GM19025 (cell line): Measurements from ENCODE around the gene SMPD3.

Experiments used
- ATAC-seq: cut with Tn5 transposase; IDR thresholded peaks from one replicate; pipeline ENCODE4 v1.9.1; 2021; ENCODE audit warnings: mild to moderate bottlenecking, low read depth, moderate library complexity; ENCODE audit not compliant: unreplicated experiment

SMPD3 gene

GRCh38 chr16:68444056-68444657 lies 4.2 kb downstream of the SMPD3 start:
- no peak for ATAC-seq

GRCh38 chr16:68436581-68436980 lies 11.7 kb downstream of the SMPD3 start:
- ATAC-seq, result no peak

GRCh38 chr16:68434624-68435210 lies 13.6 kb downstream of the SMPD3 start:
- no peak for ATAC-seq

GRCh38 chr16:68433316-68433715 lies 15.0 kb downstream of the SMPD3 start:
- no peak for ATAC-seq

- no peak for ATAC-seq
These were observed 15.6 kb downstream of the SMPD3 start for GRCh38 chr16:68432701-68433100.

- ATAC-seq, result no peak
These were observed 19.0 kb downstream of the SMPD3 start for GRCh38 chr16:68429076-68429854.

- no peak for ATAC-seq
These were observed 20.5 kb downstream of the SMPD3 start for GRCh38 chr16:68427649-68428303.

- no peak for ATAC-seq
These were observed 22.0 kb downstream of the SMPD3 start for GRCh38 chr16:68426347-68426652.

GRCh38 chr16:68425498-68426346 lies 22.6 kb downstream of the SMPD3 start:
- no peak for ATAC-seq

- no peak for ATAC-seq
These were observed 24.5 kb downstream of the SMPD3 start for GRCh38 chr16:68423771-68424170.

- no peak for ATAC-seq
These were observed 25.8 kb downstream of the SMPD3 start for GRCh38 chr16:68422396-68422960.

GRCh38 chr16:68421076-68421475 lies 27.2 kb downstream of the SMPD3 start:
- no peak for ATAC-seq

GRCh38 chr16:68420366-68420942 lies 27.9 kb downstream of the SMPD3 start:
- ATAC-seq, result no peak

GRCh38 chr16:68417711-68418301 lies 30.5 kb downstream of the SMPD3 start:
- ATAC-seq, result peak; percentile 78

- no peak for ATAC-seq
These were observed 32.0 kb downstream of the SMPD3 start for GRCh38 chr16:68416057-68417046.

- ATAC-seq, result no peak
These were observed 33.7 kb downstream of the SMPD3 start for GRCh38 chr16:68414581-68414980.

GRCh38 chr16:68412061-68412460 lies 36.2 kb downstream of the SMPD3 start:
- ATAC-seq, result no peak

GRCh38 chr16:68411086-68411485 lies 37.2 kb downstream of the SMPD3 start:
- ATAC-seq, result no peak
